Stimulated activated CD8-positive, alpha-beta memory T cell treated with anti-CD3 and anti-CD28 coated beads, Interleukin-4, amount 100 ng/mL, for 1 hour (primary cell): ENCODE results near the gene EPHA7.

Experiments
- DNase-seq, 2 donors: peaks; one replicate each; pipeline ENCODE4 v3.0.0-alpha.2; 2020; ENCODE audit warnings: low read depth in 2 of 2, low spot score in 1 of 2

The EPHA7 gene

DNA sequence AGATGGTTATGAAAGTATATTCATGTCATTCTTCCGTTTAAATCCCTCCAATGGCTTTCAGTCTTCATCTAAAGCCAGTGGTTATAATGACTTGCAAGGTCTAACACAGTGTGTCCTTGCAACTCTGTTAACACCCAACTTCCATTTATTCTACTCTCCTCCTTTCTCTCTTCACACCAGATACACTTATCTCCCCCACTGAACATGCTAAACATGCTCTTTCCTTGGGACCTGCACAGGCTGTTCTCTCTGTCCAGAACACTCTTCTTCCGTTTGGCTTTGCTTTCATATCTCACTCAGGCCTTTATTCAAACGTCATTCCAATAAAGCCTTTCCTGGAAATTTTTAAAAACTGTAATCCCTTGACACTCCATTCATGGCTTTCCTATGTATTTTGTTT is 91.5 kb downstream of the EPHA7 start:
- DNase-seq, result no peak

DNA sequence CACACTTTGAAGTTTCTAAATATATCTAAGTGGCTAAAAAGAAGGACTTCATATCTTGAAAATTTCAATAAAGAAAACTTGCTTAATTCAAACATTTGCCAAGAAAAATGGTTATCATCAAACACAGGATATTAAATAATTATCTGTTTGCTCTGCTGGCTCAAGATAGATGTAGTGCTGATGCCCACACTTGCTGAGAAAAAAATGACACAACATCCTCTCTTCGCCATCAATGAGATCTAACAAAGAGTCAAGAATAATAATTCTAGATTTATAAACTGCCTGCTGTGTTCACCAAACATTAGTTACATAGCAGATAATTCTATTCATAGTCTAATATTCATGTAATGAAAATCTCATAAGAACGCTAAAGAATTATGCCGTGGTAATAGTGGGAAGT is 93.6 kb downstream of the EPHA7 start:
- DNase-seq, result no peak

DNA sequence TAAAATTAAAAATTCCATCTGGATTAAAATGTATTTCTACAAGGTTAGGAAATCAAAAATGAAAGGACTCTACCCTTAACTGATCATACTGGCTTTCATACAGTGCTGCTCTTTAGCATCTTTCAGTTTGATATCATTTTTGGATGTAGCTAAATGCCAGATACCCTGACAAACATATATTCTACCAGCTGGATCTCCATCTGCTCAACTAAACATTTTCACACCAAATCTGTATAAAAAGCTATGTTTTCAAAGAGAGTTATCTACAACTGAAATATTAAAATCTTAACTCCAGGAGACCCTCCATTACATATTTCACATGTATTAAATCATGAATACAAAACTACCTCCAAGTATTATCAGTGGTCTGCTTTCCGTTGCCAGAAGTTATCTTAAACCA is 95.7 kb downstream of the EPHA7 start:
- no peak for DNase-seq

DNA sequence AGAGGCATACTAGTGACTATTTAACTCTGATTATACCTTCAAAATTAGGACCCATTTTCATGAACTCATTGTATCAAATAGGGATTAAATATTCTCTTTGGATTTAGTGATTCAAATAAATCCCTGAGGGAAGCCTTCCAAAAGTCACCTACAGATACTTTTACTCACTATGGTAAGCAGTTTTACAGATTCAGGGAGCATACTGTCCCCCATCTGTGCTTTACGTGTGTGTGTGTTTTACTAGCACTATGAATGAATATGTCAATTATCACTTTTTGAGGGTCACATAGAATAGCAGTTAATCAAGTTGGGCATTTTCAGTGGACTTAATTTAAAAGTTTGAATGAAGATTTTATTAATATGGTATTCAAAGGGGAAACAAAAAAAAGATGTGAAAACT is 96.7 kb downstream of the EPHA7 start:
- no peak for DNase-seq

DNA sequence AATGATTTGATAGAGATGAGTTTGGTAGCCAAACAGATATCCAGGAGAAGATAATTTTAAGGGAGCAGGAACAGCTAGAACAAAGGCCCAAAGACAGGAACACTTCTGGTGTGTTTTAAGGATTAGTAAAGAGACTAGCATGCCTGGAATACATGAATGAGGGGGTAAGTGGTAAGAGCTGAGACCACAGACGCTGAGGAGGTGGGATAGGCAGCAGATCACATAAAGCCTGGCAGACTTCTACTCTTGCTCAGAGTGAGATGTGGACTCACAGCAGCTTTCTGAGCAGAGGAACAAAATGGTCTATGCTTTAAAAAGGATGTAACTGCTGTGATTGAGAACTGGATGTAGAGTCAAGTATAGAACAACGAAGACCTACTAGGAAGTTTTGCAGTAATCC is 100.1 kb downstream of the EPHA7 start:
- no peak for DNase-seq

DNA sequence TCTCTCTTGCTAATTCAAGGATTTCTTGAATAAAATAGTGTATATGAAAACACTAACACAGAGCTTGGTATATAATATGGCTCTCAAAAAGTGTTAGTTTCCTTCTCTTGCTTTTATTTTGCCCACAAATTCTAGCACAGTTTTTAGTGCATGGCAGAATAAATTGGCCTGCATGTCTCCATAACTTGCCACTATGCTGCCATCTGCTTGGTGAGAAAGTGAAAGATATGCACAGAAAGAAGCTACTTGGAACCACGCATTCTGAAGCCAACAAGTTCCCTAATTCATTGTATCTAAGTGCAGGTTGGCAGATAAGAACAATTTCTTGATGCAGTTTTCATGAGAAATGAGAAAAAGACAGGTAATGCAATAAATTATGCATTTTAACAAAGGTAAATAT is 101.2 kb downstream of the EPHA7 start:
- DNase-seq, result no peak

DNA sequence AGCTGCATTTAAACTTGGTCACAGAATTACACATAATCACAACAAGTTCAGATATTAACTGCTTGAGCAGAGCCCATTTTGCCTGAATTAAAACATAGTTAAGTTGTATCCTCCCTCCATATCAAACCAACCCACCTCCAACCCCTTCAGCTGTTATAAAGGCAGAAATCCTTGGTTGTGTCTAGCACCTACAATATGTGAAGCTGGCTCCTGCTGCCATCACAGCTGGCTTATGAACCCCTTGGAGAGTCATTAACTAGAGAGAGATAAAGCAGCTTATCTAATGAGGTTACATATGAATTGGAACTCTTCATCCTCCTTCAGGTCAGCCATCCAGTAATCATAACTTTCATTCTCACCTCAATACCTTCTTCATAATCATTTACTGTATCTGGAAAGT is 101.8 kb downstream of the EPHA7 start:
- DNase-seq, result no peak

DNA sequence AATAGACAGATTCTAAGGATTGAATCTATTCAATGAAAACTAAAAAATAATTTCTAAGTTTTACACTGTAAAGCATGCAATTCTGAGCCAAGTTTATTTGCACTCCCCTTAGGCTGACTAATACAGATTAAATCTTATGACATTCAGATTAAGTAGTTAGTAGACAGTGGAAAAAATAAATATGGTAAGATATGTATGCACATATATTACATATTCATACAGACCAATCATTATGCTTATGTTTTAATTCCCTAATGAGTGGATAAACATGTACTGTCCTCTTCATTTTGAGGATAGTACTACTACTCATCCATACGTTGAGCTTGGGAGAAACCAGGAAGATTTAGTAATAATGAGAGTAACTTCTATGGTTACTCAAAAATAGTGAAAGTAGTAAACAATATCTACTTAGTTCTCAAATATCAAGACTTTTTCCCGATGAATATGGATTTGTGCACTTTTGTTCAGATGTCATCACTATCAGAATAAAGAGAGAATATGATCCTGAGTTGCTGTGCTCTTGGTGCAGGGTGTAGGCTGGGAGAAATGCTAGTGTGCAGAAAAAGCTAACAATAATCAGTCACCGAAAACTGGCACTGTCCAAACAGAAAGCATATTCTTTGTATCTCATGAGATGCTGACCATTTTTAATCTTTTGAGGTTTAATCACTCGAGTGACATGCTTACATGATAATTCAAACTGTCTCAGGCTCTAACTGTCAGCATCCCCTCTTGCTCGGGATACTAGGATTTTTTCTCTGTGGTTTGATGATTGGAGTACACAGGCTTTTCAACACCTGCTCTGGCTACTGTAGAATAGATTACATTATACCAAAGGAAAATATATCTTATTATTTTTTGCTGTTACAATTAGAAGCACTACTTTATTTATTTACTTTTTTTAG is 111.6 kb downstream of the EPHA7 start:
- DNase-seq, result no peak

DNA sequence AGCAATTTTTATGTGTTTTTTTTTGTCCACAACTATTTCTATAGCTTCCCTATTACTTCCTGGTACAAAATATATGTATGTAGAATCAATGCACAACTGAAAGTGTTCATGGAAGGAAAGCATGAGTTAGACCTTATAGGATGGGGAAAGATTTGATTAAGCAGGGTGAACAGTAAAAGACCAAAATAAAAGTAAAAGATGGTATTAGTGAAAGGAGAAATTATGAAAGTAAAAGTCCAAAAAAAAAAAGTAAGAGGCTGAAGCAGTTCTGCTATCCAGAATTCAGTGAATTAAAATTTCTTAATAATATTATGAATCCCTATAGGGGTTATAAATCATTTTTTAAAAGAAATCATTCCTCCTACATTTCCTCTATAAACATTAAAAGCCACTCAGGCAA is 114.3 kb downstream of the EPHA7 start:
- no peak for DNase-seq

DNA sequence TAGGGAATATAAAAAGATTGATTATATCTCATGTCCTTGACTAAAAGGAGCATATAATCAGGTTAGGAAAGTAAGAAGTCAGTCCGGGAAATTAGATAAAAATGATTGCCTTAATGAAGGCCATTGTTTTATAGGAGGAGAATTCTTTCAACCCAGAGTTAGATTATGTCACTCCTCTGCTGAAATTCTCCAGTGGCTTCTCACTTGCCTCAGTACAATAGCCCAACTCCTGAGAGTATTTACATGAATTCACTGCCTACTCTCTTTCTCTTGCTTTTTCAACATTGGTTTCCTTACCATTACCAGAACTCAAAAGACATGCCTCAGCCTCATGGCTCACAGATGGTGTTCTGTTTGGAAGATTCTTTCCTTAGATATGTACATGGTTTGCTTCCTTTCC is 114.9 kb downstream of the EPHA7 start:
- DNase-seq, result no peak

DNA sequence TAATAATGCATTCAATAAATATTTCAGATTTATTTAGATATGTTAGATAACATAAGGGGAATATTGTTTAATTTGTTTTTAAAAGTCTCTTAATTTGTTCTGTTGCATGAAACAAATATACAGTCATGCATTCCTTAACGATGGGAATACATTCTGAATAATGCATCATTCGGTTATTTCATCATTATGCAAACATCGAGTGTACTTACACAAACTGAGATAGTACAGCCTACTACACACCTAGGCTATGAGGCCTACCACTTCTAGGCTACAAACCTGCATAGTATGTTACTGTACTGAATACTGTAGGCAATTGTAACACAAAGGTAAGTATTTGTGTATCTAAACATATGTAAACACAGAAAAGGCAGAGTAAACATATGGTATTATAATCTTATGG is 118.7 kb downstream of the EPHA7 start:
- DNase-seq, result no peak

DNA sequence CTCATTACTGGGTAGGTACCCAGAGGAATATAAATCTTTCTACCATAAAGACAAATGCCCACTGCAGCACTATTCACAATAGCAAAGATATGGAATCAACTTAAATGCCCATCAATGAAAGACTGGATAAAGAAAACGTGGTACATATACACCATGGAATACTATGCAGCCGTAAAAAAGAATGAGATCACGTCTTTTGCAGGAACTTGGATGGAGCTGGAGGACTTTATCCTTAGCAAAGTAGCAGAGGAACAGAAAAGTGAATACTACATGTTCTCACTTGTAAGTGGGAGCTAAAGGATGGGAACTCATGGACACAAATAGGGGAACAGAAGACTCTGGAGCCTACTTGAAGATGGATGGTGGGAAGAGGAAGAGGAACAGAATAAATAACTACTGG is 119.7 kb downstream of the EPHA7 start:
- DNase-seq, result no peak

DNA sequence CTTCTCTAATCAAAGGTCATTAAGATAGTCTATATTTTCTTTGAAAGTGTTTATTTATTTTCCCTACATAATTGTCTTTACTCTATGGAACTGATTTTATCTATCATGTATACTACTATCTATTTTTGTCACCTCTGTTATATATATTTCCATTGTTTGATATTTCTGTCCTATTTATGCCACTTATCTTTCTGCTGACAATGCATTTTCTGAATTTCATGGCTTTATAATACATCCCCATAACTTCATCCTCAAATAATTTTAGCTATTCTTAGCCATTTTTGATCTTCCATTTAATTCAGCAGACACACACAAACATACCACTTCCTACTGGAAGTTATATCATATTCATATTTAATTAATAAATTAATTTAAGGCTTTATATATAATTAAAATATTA is 123.7 kb downstream of the EPHA7 start:
- DNase-seq, result no peak

DNA sequence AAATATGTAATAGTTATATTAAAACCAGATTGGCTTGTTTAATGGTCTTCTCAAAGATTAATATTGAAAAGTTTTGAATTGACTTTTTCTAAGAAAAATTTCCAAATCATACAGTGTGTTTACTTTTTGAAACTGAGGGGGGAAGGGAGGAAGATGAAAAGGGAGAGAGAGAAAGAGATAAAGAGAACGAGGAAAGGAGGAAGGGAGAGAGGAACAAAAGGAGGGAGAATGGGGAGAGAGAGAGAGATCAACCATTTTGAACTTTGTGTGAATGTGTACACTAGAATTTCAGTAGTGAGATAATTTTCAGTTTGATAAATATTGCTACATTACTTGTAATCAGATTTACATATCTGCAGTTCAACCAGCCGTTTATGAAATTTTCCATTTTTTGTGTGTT is 124.5 kb downstream of the EPHA7 start:
- DNase-seq, result no peak

DNA sequence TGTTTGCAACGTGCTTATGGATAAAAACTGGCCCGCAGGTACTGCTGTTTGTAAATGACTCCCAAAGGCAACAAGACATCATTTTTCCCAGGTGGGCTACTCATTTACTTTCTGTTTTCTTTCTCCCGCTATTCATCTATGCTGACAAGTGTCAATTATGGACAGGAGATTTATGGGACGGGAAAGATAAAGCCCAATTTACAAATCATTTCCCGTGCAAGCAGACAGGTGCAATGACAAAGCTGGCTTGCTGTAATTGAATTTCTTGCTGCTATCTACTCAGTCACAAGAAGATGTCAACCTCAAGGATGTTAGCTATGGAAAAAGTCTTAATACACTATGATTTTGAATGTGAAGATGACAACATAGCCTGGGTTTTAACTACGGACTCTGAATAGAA is 125.5 kb downstream of the EPHA7 start:
- DNase-seq, result no peak

DNA sequence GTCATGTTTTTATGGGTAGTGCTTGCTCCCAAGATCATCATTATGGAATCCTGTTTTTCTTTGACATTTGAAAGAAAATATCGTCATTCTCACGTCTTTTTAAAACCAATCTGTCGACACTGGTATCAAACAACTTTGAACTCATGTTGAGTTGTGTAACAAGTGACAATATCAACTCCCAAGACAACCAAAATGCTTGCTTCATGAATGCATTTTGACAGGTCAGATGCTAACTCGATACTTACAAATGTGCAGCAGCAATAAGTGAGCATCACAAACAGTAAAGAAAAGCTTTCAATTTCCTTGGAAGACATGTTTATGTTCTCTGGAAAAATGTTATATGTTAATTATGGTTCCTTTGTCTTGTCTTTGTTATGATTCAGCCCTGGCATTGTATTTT is 125.9 kb downstream of the EPHA7 start:
- DNase-seq, result no peak

DNA sequence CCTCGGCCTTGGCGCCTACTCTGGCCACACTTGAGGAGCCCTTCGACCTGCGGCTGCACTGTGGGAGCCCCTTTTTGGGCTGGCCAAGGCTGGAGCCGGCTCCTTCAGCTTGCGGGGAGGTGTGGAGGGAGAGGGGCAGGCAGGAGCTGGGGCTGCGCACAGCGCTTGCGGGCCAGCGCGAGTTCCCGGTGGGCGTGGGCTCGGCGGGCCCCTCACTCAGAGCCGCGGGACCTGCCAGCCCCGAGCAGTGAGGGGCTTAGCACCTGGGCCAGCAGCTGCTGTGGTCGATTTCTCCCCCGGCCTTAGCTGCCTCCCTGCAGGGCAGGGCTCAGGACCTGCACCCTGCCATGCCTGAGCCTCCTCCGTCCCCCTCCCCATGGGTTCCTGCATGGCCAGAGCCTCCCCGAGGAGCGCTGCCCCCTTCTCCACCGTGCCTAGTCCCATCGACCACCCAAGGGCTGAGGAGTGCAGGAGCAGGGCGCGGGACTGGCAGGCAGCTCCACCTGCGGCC is 136.8 kb downstream of the EPHA7 start:
- DNase-seq, result no peak

DNA sequence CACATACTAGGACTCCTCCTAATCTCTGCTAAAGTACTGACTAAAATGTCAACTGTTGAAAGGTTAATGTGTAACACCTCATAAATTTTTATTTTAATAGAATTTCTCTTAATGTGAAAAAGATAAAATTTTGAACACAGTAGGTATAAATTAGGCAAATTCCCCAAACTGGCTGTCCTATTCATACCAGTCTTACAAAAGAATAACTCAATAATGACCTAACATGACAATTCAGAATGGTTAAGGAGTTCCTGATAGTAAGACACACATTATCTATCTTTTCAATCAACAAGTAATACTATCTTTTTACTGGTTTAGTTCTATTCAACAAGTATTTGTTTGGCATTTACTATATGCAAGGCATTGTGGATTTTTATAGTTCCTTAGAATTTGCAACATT is 141.1 kb downstream of the EPHA7 start:
- no peak for DNase-seq

DNA sequence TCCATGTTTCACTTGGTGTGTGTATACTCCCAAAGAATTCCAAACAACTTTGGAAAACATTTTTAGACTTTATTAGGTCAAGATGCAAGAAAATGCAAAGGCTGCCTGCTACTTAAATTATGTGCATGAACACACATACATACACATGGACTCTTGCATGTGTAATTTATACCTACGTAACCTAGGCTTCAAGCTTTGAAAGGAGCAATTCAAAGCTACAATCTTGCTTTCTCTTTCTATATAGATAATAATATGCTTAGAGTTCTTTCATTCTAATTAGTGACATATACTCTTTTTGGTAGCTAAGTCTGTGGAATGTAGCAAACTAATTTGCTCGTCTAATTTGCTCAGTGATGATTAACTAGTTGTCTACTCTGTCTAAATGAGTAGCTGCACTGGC is 146.5 kb downstream of the EPHA7 start:
- no peak for DNase-seq

DNA sequence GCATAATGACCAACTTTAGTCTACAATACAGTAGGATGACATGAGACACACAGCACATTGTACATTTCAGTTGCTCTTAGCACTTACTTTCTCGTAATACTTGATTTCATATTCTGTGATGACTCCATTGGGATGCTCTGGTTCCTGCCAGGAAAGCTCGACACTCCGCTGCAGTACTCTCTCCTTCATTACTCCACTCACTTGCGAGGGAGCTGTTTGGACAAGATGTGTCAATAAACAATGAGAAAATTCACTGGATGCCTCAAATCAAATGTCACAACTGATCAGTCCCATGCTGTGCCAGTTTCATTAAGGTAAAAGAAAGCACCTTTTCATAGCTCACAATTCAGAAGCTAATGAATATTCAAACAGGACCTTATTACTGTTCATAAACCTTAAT is 147.1 kb downstream of the EPHA7 start:
- no peak for DNase-seq

DNA sequence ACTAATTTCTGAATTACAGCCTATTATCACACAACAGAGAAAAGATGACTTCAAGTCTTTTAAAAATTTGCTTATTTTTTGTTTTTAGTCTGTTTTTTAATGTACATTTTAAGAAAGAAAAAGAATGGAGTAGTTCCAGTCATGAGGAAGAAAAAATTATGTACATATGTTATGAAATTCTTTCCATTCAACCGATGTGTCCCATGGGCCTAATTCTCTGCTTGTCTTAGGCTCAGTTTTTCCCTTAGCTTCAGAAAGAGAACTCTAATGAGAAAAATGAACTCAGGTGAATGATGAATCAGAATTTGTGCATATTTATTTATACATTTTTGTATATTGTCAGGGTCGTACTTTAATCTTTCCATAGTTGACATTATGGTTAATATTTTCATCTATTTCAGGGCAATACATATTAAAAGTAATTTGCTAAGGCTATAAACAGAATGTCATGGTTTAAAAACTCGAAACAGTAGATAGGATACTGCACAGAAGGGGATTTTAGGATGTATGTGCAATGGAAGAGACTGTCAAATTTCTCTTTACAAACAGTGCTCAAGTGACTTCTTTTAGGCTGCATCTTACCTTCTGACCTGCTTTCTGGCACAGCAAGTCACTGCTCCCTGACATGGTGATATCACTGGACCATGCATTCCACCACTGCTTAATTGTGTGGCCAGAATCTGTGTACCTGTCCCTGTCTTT is 153.1 kb downstream of the EPHA7 start:
- DNase-seq, result no peak

DNA sequence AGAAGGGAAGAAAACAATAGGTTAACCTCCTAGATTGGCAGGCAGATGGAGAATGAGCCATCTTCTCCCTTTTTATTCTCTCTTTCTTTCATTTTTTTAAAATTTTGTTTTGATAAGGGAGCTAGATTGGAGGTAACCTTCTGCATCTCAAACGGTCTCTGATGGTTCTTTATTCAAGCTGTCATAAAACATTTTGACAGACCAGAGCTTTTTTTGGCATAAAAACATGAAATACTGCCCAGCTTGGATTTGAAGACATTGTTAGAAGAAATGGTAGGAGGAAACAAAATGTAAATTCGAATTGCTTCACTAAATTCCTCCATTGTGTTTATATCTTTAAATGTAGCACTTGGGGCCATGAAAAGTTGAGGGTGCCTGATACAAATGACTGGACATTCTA is 158.5 kb downstream of the EPHA7 start:
- DNase-seq, result no peak

DNA sequence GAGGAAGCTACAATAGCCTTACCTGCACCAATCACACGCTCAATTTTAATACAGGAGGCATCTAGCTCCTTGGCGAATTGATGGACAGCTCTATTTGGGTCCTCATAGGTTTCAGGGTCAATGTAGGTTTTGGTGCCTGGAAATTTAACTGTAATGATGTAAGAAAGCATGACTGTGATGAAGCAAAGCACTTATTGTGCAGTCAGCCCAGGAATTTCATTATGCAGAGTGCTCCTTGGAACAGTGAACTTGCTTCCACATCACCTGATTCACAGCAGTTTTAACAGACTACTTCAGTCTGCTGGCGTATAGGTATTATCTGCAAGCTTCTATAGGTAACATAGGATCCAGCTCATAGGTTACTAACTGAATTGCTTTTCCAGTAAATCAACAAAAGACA is 160.0 kb downstream of the EPHA7 start:
- no peak for DNase-seq
